CD4-positive, alpha-beta T cell treated with Interleukin-4 for 4 hours (primary cell): Measurements from ENCODE around the gene C19orf44.
"Not testable (repeated sequence)": the region's sequence is repeated elsewhere in the genome, so short reads cannot be mapped to it uniquely, and the experiment has no call there.

Source experiments
- DNase-seq: peaks from one replicate; pipeline ENCODE4 v3.0.0-alpha.2; 2020

C19orf44 gene

GRCh38 chr19:16541526-16542044, 45.4 kb downstream of the C19orf44 start:
- no peak for DNase-seq

GRCh38 chr19:16542045-16542909, 46.1 kb downstream of the C19orf44 start, which contains the start of gene CHERP:
TSS of gene CHERP (minus strand) at chr19:16542437. CDS start at chr19:16542378, 59 bp downstream.
- peak; percentile 93 for DNase-seq

DNA sequence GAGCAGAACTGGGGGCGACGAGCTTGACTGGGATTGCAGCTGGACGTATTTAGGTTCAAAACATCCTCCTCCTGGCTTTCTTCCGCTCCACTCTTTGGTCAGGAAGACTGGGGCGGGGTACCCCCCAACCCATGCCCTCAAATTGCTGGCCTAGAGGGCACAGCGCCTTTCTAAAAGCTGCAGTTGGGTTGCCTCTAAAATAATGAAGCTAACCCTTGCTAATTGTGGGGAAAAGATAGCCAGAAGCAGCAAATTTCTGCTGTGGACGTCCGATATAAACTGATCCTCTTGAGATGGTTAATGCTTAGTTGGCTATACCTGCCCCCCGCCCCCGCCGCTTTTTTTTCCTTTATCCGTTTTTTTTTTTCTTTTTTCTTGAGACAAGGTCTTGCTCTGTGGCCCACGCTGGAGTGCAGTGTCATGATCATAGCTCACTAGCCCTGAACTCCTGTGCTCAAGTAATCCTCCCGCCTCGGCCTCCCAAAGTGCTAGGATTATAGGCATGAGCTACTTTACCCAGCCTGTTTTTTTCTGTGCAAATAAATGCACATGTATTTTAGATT, 46.8 kb downstream of the C19orf44 start:
- DNase-seq: no peak

DNA sequence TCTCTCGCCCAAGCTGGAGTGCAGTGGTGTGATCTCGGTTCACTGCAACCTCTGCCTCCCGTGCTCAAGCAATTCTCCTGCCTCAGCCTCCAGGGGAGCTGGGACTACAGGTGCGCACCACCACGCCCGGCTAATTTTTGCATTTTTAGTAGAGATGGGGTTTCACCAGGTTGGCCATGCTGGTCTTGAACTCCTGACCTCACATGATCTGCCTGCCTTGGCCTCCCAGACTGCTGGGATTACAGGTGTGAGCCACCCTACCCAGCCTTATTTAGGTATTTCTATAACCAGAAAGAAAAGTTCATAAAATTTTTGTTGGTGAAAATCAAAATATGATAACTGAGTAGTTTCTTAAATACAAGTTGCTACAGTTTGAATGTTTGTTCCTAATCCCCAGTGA, 47.5 kb downstream of the C19orf44 start:
- DNase-seq: not testable (repeated sequence)

DNA sequence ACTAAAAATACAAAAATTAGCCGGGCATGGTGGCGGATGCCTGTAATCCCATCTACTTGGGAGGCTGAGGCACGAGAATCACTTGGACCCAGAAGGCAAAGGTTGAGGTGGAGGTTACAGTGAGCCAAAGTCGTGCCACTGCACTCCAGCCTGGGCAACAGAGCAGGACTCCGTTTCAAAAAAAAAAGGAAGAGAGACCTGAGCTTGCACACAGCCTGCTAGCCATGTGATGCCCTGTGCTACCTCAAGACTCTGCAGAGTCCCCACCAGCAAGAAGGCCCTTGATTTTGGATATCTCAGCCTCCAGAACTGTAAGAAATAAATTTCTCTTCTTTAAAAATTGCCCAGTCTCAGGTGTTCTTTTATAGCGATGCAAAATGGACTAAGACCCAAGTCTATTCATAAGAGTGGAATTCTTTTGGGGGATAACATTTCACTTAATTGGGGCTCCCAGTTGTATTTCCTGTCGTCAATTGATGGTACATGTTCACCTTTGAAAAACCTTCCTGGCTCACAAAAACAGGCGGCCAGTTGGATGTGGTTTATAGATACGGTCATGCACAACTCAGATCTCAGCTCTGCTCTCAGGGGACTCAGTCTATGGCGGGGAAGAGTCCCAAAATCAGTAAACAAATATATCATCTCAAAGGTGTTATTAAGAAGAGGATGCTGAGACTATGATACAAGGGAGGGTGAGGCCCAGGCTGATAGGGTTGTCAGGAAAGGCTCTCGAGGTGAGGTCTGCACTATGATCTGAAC, 48.5 kb downstream of the C19orf44 start:
- no peak for DNase-seq

DNA sequence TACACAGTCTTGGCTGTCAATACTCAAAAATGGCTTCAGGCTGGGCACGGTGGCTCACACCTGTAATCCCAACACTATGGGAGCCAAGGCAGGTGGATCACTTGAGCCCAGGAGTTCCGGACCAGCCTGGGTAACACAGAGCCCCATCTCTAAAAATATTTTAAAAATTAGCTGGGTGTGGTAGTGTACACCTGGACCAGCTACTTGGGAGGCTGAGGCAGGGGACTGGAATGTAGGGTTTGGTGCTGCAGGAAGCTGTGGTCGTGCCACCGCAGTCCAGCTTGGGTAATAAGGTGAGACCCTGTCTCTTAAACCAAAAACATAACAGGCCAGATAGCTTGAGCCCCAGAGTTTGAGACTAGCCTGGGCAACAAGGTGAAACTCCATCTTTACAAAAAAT, 52.8 kb downstream of the C19orf44 start:
- no peak for DNase-seq

GRCh38 chr19:16551902-16552301, 55.7 kb downstream of the C19orf44 start:
- DNase-seq: not testable (repeated sequence)

- DNase-seq: no peak
Observed at GRCh38 chr19:16554776-16555175, 58.6 kb downstream of the C19orf44 start.

GRCh38 chr19:16559780-16560276, 63.6 kb downstream of the C19orf44 start:
- no peak for DNase-seq

- no peak for DNase-seq
Observed at GRCh38 chr19:16561382-16561781, 65.2 kb downstream of the C19orf44 start.

GRCh38 chr19:16562608-16563025, 66.4 kb downstream of the C19orf44 start:
- no peak for DNase-seq

- DNase-seq: no peak
Observed at GRCh38 chr19:16564842-16565241, 68.6 kb downstream of the C19orf44 start.

- peak; percentile 90 for DNase-seq
Observed at GRCh38 chr19:16566161-16566560, 70.0 kb downstream of the C19orf44 start.

GRCh38 chr19:16566702-16567101, 70.5 kb downstream of the C19orf44 start:
- no peak for DNase-seq

DNA sequence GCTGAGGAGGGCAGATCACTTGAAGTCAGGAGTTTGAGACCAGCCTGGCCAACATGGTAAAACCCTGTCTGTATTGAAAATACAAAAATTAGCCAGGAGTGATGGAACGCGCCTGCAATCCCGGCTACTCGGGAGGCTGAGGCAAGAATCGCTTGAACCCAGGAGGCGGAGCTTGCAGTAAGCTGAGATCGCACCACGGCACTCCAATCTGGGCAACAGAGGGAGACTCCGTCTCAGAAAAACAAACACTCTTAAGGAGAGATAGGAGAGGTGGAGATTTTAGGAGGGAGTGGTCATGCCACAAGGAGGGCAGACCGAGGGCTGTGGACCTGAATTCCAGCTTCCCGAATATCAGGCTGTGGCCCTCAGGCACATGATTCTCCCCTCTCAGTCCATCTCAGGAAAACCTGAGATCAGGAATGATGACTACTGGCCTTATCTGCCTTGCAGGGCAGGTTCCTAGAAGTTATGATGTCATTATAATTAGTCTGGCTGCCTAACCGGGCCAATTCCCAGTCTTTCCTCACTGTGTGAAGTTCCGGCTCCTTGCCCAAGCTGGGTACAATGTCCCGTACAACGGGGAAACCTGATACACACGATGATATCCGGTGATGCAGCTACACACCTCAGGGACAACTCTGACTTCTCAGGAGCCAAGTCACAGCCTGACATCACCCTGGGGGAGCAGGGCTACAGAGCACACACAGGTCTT, 73.6 kb downstream of the C19orf44 start:
- DNase-seq: no peak
